IMR-90 (cell line): ENCODE results near the gene ZNF554. TPM values are rescaled to one million over a fixed set of nuclear protein-coding genes. Genes with fewer than 3 reads are reported as not detected.

Source experiments
- ATAC-seq: fragments of 200-7000 bp; cut with Tn5 transposase; 2 replicates; pipeline ENCODE4 v1.9.1; 2020; ENCODE audit warnings: low read depth, mild to moderate bottlenecking, moderate library complexity
- BruUV-seq: library from RNA; stranded (reverse); fragments of 400-500 nt; replicated peaks from 2 replicates; lab custom pipeline; 2021; lab: Mats Ljungman, UMichigan
- CTCF ChIA-PET: fragments of 300-600 bp; formaldehyde crosslinking; extraction: SDS; loops from one replicate; lab custom pipeline; 2021; ENCODE audit warnings: antibody characterized with exemption; lab: Yijun Ruan, JAX
- POLR2A ChIA-PET: fragments of 300-600 bp; sonication (Branson Sonifier 250); formaldehyde crosslinking; loops from one replicate; lab custom pipeline; 2022; ENCODE audit warnings: antibody characterized with exemption; ENCODE audit not compliant: unreplicated experiment; lab: Charles Lee
- DNase-seq: peaks from one replicate; pipeline ENCODE4 v3.0.0; 2013
- H2AFZ ChIP-seq: replicated peaks from 2 replicates; pipeline ENCODE3; 2013; ENCODE audit warnings: low read length, mild to moderate bottlenecking; ENCODE audit not compliant: poor library complexity
- H2AK5ac ChIP-seq: 2 replicates; pipeline ENCODE4 v1.6.1; 2013; ENCODE audit warnings: low read depth, low read length, inconsistent platforms
- H2AK9ac ChIP-seq: replicated peaks from 2 replicates; pipeline ENCODE3; 2013; ENCODE audit warnings: mild to moderate bottlenecking, low read depth, low read length, moderate library complexity; ENCODE audit not compliant: poor library complexity
- H2BK120ac ChIP-seq: 2 replicates; pipeline ENCODE4 v1.6.1; 2013; ENCODE audit warnings: low read depth, low read length, inconsistent platforms
- H2BK15ac ChIP-seq: 3 replicates; pipeline ENCODE4 v1.6.1; 2013; ENCODE audit warnings: low read depth, low read length, inconsistent platforms
- H2BK20ac ChIP-seq: 2 replicates; pipeline ENCODE4 v1.6.1; 2013; ENCODE audit warnings: low read depth, mild to moderate bottlenecking, inconsistent platforms, low read length, moderate library complexity
- H2BK5ac ChIP-seq: 2 replicates; pipeline ENCODE4 v1.6.1; 2013; ENCODE audit warnings: mild to moderate bottlenecking, low read depth, low read length, inconsistent platforms; ENCODE audit not compliant: poor library complexity, severe bottlenecking
- H3K14ac ChIP-seq: replicated peaks from 2 replicates; pipeline ENCODE4 v1.6.1; 2013; ENCODE audit warnings: low read depth, low read length, inconsistent platforms
- H3K18ac ChIP-seq: 2 replicates; pipeline ENCODE4 v1.6.1; 2013; ENCODE audit warnings: low read depth, low read length, control low read depth
- H3K23ac ChIP-seq: 2 replicates; pipeline ENCODE4 v1.6.1; 2013; ENCODE audit warnings: low read depth, low read length, inconsistent platforms
- H3K27ac ChIP-seq: 2 replicates; pipeline ENCODE4 v1.5.1; 2013; ENCODE audit warnings: mild to moderate bottlenecking, control low read depth, low read length; ENCODE audit not compliant: insufficient read depth
- H3K27me3 ChIP-seq: 2 replicates; pipeline ENCODE4 v1.6.1; 2013; ENCODE audit warnings: low read length; ENCODE audit not compliant: control insufficient read depth, insufficient read depth
- H3K36me3 ChIP-seq: 2 replicates; pipeline ENCODE4 v1.6.1; 2013; ENCODE audit warnings: low read length, mixed read lengths; ENCODE audit not compliant: control insufficient read depth, insufficient read depth
- H3K4ac ChIP-seq: 2 replicates; pipeline ENCODE4 v1.6.1; 2013; ENCODE audit warnings: low read depth, low read length, inconsistent platforms
- H3K4me1 ChIP-seq: 2 replicates; pipeline ENCODE4 v1.6.1; 2013; ENCODE audit warnings: low read length, mixed read lengths; ENCODE audit not compliant: control insufficient read depth, insufficient read depth
- H3K4me2 ChIP-seq: 2 replicates; pipeline ENCODE4 v1.6.1; 2013; ENCODE audit warnings: low read depth, mild to moderate bottlenecking, control low read depth, low read length, moderate library complexity
- H3K4me3 ChIP-seq: 2 replicates; pipeline ENCODE4 v1.5.1; 2013; ENCODE audit warnings: low read depth, mild to moderate bottlenecking, control low read depth, low read length, moderate library complexity; ENCODE audit not compliant: insufficient read depth
- H3K56ac ChIP-seq: 2 replicates; pipeline ENCODE4 v1.6.1; 2013; ENCODE audit warnings: low read length, inconsistent platforms; ENCODE audit not compliant: insufficient read depth; ENCODE audit errors: extremely low read depth
- H3K79me1 ChIP-seq, 2 experiments: 2 replicates each; pipeline ENCODE4 v1.6.1; 2013; ENCODE audit warnings: low read length in 2 of 2, inconsistent platforms in 1 of 2, low read depth in 1 of 2
- H3K9ac ChIP-seq: 2 replicates; pipeline ENCODE4 v1.6.1; 2013; ENCODE audit warnings: low read depth, low read length, control low read depth
- H3K9me1 ChIP-seq: 2 replicates; pipeline ENCODE4 v1.6.1; 2013; ENCODE audit warnings: low read length, inconsistent platforms; ENCODE audit not compliant: insufficient read depth
- H3K9me3 ChIP-seq: 2 replicates; pipeline ENCODE4 v1.6.1; 2013; ENCODE audit warnings: low read length; ENCODE audit not compliant: control insufficient read depth, insufficient read depth
- H4K20me1 ChIP-seq: 2 replicates; pipeline ENCODE4 v1.6.1; 2013; ENCODE audit warnings: low read length, inconsistent platforms; ENCODE audit not compliant: insufficient read depth
- H4K5ac ChIP-seq: 2 replicates; pipeline ENCODE4 v1.6.1; 2013; ENCODE audit warnings: mild to moderate bottlenecking, low read depth, low read length, control low read depth
- H4K8ac ChIP-seq, 2 experiments: 2 replicates each; pipeline ENCODE4 v1.6.1; 2013; ENCODE audit warnings: low read depth in 2 of 2, low read length in 2 of 2, control low read depth in 1 of 2, inconsistent platforms in 1 of 2
- H4K91ac ChIP-seq: 2 replicates; pipeline ENCODE4 v1.6.1; 2013; ENCODE audit warnings: low read depth, low read length, inconsistent platforms; ENCODE audit not compliant: insufficient read depth
- BHLHE40 ChIP-seq: fragments of 150-350 bp; IDR thresholded peaks from 2 replicates; pipeline ENCODE4 v1.6.1; 2016; ENCODE audit warnings: mild to moderate bottlenecking, low read depth, low read length
- CEBPB ChIP-seq: IDR thresholded peaks from 2 replicates; pipeline ENCODE4 v1.6.1; 2012; ENCODE audit warnings: low read depth, low read length, improper control_type of control experiment
- CHD1 ChIP-seq: IDR thresholded peaks from 2 replicates; pipeline ENCODE4 v1.6.1; 2012; ENCODE audit warnings: low read depth, low read length, improper control_type of control experiment
- FOS ChIP-seq: fragments of 150-350 bp; IDR thresholded peaks from 2 replicates; pipeline ENCODE4 v1.6.1; 2016; ENCODE audit warnings: low read depth, low read length
- MAFK ChIP-seq: IDR thresholded peaks from 2 replicates; pipeline ENCODE4 v1.6.1; 2012; ENCODE audit warnings: low read depth, low read length, improper control_type of control experiment
- MAZ ChIP-seq: IDR thresholded peaks from 2 replicates; pipeline ENCODE4 v1.6.1; 2012; ENCODE audit warnings: low read depth, mild to moderate bottlenecking, low read length, improper control_type of control experiment, moderate library complexity, borderline replicate concordance
- MXI1 ChIP-seq: IDR thresholded peaks from 2 replicates; pipeline ENCODE4 v1.6.1; 2012; ENCODE audit warnings: low read depth, mild to moderate bottlenecking, low read length, moderate library complexity, borderline replicate concordance
- NFE2L2 ChIP-seq: fragments of 150-350 bp; IDR thresholded peaks from 2 replicates; pipeline ENCODE4 v1.6.1; 2016; ENCODE audit warnings: low read depth, mild to moderate bottlenecking, low read length
- POLR2A ChIP-seq: IDR thresholded peaks from 2 replicates; pipeline ENCODE4 v1.6.1; 2012; ENCODE audit warnings: mild to moderate bottlenecking, low read depth, low read length
- RAD21 ChIP-seq: IDR thresholded peaks from 2 replicates; pipeline ENCODE4 v1.6.1; 2012; ENCODE audit warnings: low read length, improper control_type of control experiment
- RCOR1 ChIP-seq: IDR thresholded peaks from 2 replicates; pipeline ENCODE4 v1.6.1; 2012; ENCODE audit warnings: mild to moderate bottlenecking, low read length, improper control_type of control experiment; ENCODE audit not compliant: insufficient replicate concordance
- RFX5 ChIP-seq: IDR thresholded peaks from 2 replicates; pipeline ENCODE4 v1.8.0; 2012; ENCODE audit warnings: low read depth, mild to moderate bottlenecking, low read length, moderate library complexity
- SMC3 ChIP-seq: fragments of 150-350 bp; IDR thresholded peaks from 2 replicates; pipeline ENCODE4 v1.6.1; 2016; ENCODE audit warnings: low read depth, mild to moderate bottlenecking, antibody characterized with exemption, low read length, moderate library complexity
- WGBS, 2 experiments: methylation state at CpG; one replicate each; pipeline versions ENCODE4 v1.1.5 to v1.1.7; 2013; ENCODE audit warnings: missing lambda C conversion rate in 2 of 2; ENCODE audit not compliant: insufficient read length in 1 of 2; ENCODE audit errors: extremely low coverage in 2 of 2; 5-methylcytosine and 5-hydroxymethylcytosine counted together
- dilution Hi-C: fragments of 300-500 bp; cut with HindIII; formaldehyde crosslinking; loops from one replicate; pipeline ENCODE4 v1.14.3; 2018; ENCODE audit warnings: low sequenced_read_pairs; ENCODE audit not compliant: unreplicated experiment
- in situ Hi-C: fragments of 300-500 bp; cut with MboI; formaldehyde crosslinking; loops from 3 replicates; pipeline ENCODE4 v1.14.3; 2019; ENCODE audit warnings: low sequenced_read_pairs, inconsistent platforms, mixed read lengths
- intact Hi-C: fragments of 100-400 bp; cut with micrococcal nuclease; formaldehyde crosslinking; loops from 2 replicates; pipeline ENCODE4 v1.10.0; 2022
- polyA plus RNA-seq, 3 experiments: library from polyadenylated mRNA; depleted of rRNA; stranded (reverse); fragments of >200 nt; gene quantifications; 2 replicates each; pipeline ENCODE4 v1.2.3, GENCODE V29; 2012; ENCODE audit warnings: low replicate concordance in 1 of 3
- total RNA-seq: library from RNA; depleted of rRNA; stranded (reverse); fragments of >200 nt; gene quantifications from 2 replicates; pipeline ENCODE4 v1.2.3, GENCODE V29; 2012
- TF ChIP-seq, protein P1 (sequence below): conservative IDR thresholded peaks from 2 replicates; pipeline ENCODE4 v1.5.1; 2012; ENCODE audit warnings: mild to moderate bottlenecking, low read depth, low read length, improper control_type of control experiment
- TF ChIP-seq, protein P2 (sequence below): fragments of 150-350 bp; IDR thresholded peaks from 2 replicates; pipeline ENCODE4 v1.6.1; 2016; ENCODE audit warnings: low read depth, mild to moderate bottlenecking, low read length, moderate library complexity, borderline replicate concordance
- TF ChIP-seq, protein P3 (sequence below): fragments of 150-350 bp; IDR thresholded peaks from 2 replicates; pipeline ENCODE4 v1.6.1; 2017; ENCODE audit warnings: mild to moderate bottlenecking, antibody characterized with exemption, low read length, low read depth

Gene ZNF554
- total and polyA plus RNA-seq, 2 of the 4 experiments (the other 2 are of a cell fraction): 1.5 to 3.0 TPM

DNA sequence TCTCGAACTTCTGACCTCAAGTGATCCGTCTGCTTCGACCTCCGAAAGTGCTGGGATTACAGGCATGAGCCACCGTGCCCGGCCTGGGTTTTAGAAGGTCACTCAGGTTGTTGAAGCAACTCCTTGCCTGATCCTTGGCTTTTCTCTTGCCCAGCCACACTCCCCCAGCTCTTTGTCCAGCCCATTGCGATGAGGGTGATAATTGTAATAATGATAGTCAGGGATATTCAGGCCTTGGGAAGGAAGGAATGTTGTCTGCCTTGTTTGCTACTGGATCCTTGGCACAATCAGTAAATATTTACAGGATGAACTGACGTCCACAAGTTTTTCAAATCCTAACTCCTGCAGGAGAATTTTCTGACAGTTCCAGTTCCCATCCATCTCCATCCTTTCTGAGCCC, 32.6 kb upstream of the ZNF554 start:
- H3K56ac ChIP-seq: no peak overlapping the region
- H2AFZ ChIP-seq: no peak overlapping the region
- H3K4ac ChIP-seq: no peak overlapping the region
- intact Hi-C loops: no loop called here
- H4K20me1 ChIP-seq: peaks cover 12% of the 10 kb centered on the region
- TSS peak; percentile 23 for BruUV-seq
- ChIA-PET CTCF (no interaction called here), POLR2A (no interaction called here)
- no peaks in the 10 kb centered on the region for H3K9me3 ChIP-seq
- no peak overlapping the region for H3K4me3 ChIP-seq
- ATAC-seq (no peak), DNase-seq (no peak)
- in situ Hi-C loops: no loop called here
- no peaks in the 10 kb centered on the region for H3K27me3 ChIP-seq
- no peak overlapping the region for H3K9ac ChIP-seq
- no peak overlapping the region for H3K4me2 ChIP-seq
- no peak overlapping the region for H2BK15ac ChIP-seq
- H4K5ac ChIP-seq: no peak overlapping the region
- no peak overlapping the region for H2AK5ac ChIP-seq
- no peak overlapping the region for H3K14ac ChIP-seq
- no peak overlapping the region for H4K91ac ChIP-seq
- no peak overlapping the region for H2BK20ac ChIP-seq
- no peaks in the 10 kb centered on the region; the same call in 1 of the 2 replicates for H3K9me1 ChIP-seq
- WGBS, 2 experiments: 93% methylated on average over 3 of the region's 8 CpGs; no CpG with 5 or more reads in 1 of the 2 experiments
- dilution Hi-C loops: no loop called here
- H3K18ac ChIP-seq: no peak overlapping the region
- no peak overlapping the region for H2BK5ac ChIP-seq
- H3K79me1 ChIP-seq: peaks cover 21 to 57% of the 10 kb centered on the region in 2 experiments
- H3K27ac ChIP-seq: no peak overlapping the region
- peaks cover 2% of the 10 kb centered on the region; the same call in 1 of the 2 replicates for H3K4me1 ChIP-seq
- no peak overlapping the region for H4K8ac ChIP-seq
- H3K36me3 ChIP-seq: peaks cover 15% of the 10 kb centered on the region
- TF ChIP-seq RCOR1 (no peak), SMC3 (no peak), BHLHE40 (no peak), POLR2A (no peak), NFE2L2 (no peak), RAD21 (no peak), MXI1 (no peak), MAZ (no peak), CHD1 (no peak), FOS (no peak), MAFK (no peak), CEBPB (no peak), RFX5 (no peak)
- TF ChIP-seq, protein P1, sequence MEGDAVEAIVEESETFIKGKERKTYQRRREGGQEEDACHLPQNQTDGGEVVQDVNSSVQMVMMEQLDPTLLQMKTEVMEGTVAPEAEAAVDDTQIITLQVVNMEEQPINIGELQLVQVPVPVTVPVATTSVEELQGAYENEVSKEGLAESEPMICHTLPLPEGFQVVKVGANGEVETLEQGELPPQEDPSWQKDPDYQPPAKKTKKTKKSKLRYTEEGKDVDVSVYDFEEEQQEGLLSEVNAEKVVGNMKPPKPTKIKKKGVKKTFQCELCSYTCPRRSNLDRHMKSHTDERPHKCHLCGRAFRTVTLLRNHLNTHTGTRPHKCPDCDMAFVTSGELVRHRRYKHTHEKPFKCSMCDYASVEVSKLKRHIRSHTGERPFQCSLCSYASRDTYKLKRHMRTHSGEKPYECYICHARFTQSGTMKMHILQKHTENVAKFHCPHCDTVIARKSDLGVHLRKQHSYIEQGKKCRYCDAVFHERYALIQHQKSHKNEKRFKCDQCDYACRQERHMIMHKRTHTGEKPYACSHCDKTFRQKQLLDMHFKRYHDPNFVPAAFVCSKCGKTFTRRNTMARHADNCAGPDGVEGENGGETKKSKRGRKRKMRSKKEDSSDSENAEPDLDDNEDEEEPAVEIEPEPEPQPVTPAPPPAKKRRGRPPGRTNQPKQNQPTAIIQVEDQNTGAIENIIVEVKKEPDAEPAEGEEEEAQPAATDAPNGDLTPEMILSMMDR: no peak
- TF ChIP-seq, protein P2, sequence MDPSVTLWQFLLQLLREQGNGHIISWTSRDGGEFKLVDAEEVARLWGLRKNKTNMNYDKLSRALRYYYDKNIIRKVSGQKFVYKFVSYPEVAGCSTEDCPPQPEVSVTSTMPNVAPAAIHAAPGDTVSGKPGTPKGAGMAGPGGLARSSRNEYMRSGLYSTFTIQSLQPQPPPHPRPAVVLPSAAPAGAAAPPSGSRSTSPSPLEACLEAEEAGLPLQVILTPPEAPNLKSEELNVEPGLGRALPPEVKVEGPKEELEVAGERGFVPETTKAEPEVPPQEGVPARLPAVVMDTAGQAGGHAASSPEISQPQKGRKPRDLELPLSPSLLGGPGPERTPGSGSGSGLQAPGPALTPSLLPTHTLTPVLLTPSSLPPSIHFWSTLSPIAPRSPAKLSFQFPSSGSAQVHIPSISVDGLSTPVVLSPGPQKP: no peak
- TF ChIP-seq, protein P3, sequence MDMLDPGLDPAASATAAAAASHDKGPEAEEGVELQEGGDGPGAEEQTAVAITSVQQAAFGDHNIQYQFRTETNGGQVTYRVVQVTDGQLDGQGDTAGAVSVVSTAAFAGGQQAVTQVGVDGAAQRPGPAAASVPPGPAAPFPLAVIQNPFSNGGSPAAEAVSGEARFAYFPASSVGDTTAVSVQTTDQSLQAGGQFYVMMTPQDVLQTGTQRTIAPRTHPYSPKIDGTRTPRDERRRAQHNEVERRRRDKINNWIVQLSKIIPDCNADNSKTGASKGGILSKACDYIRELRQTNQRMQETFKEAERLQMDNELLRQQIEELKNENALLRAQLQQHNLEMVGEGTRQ: no peak
- H3K23ac ChIP-seq: 0 out of 2 replicates have a peak overlapping the region, but pooled peaks have one; percentile 31
- H2BK120ac ChIP-seq: no peak overlapping the region
- H2AK9ac ChIP-seq: no peak overlapping the region
